ENCODE measurements around the gene KRT1.
"Not testable (repeated sequence)": the region's sequence is repeated elsewhere in the genome, so short reads cannot be mapped to it uniquely, and the experiment has no call there.

Gene KRT1

DNA sequence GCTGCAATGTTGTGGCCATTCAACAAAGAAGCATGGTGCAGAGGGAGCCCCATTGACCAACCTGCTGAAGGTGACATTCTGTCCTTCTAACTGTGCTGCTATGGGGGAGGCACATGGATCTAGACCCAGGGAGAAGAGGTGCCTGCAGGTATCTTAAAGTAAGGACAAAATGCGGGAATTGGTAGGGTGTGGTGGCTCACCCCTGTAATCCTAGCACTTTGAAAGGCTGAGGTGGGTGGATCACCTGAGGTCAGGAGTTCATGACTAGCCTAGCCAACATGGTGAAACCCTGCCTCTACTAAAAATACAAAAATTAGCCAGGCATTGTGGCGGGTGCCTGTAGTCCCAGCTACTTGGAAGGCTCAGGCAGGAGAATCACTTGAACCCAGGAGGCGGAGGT is 10.3 kb downstream of the KRT1 start:
- H3K4me1 ChIP-seq (ENCODE audit: insufficient read depth, low read length); H3K36me3 ChIP-seq (ENCODE audit: insufficient read depth, low read depth, low read length); H3K27ac ChIP-seq (ENCODE audit: low read length); H3K9ac ChIP-seq (ENCODE audit: low read depth, low read length); H3K9me3 ChIP-seq (ENCODE audit: insufficient read depth, low read depth, low read length); H3K27me3 ChIP-seq (ENCODE audit: insufficient read depth, low read length); H3K4me3 ChIP-seq (ENCODE audit: low read length): not testable (repeated sequence)

DNA sequence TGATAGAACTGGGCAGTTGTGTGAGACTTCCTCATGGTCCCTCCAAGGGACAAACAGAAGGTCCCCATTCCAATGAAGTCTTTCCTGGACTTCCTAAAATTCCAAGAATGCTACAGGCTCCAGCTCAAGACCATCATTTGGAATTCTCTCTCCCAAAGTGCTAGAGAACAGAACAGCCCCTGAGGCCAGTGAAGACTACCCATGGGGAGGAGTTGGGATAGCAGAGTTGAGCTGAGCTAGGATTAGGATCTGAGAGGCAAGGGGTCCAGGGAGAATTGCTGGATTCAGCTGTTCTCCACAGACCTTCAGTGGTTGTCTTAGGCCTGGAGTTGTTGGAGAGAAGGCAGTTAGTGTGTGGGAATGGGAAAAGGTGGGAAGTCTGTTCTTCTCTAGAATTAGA is 10.8 kb downstream of the KRT1 start:
- H3K4me3 ChIP-seq (ENCODE audit: low read length): no peak overlapping the region
- H3K9ac ChIP-seq (ENCODE audit: low read depth, low read length): no peak overlapping the region
- no peaks in the 10 kb centered on the region for H3K9me3 ChIP-seq (ENCODE audit: insufficient read depth, low read depth, low read length)
- H3K27ac ChIP-seq (ENCODE audit: low read length): no peak overlapping the region
- H3K4me1 ChIP-seq (ENCODE audit: insufficient read depth, low read length): no peaks in the 10 kb centered on the region
- H3K36me3 ChIP-seq (ENCODE audit: insufficient read depth, low read depth, low read length): no peaks in the 10 kb centered on the region
- no peaks in the 10 kb centered on the region for H3K27me3 ChIP-seq (ENCODE audit: insufficient read depth, low read length)

DNA sequence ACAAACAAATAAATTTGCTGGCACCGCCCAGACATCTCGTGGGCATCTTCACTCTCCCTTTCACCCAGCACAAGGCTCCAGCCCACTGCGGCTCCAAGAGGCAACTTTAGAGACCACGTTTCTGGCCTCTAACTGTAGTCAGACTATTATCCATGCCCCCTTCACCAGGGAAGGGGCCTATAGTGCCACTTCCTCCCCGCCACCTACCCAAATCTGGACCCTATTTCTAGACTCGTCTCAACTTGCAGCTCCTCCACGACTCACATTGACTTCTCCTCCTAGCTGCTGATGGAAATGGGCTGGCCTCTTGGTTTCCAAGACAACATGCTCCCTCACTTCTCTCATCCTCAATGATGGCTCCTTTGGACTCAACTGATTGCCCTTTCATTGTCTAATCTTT is 12.3 kb downstream of the KRT1 start:
- no peaks in the 10 kb centered on the region for H3K4me1 ChIP-seq (ENCODE audit: insufficient read depth, low read length)
- H3K9me3 ChIP-seq (ENCODE audit: insufficient read depth, low read depth, low read length): no peaks in the 10 kb centered on the region
- H3K27ac ChIP-seq (ENCODE audit: low read length): no peak overlapping the region
- no peak overlapping the region for H3K4me3 ChIP-seq (ENCODE audit: low read length)
- H3K36me3 ChIP-seq (ENCODE audit: insufficient read depth, low read depth, low read length): no peaks in the 10 kb centered on the region
- no peak overlapping the region for H3K9ac ChIP-seq (ENCODE audit: low read depth, low read length)
- H3K27me3 ChIP-seq (ENCODE audit: insufficient read depth, low read length): no peaks in the 10 kb centered on the region

DNA sequence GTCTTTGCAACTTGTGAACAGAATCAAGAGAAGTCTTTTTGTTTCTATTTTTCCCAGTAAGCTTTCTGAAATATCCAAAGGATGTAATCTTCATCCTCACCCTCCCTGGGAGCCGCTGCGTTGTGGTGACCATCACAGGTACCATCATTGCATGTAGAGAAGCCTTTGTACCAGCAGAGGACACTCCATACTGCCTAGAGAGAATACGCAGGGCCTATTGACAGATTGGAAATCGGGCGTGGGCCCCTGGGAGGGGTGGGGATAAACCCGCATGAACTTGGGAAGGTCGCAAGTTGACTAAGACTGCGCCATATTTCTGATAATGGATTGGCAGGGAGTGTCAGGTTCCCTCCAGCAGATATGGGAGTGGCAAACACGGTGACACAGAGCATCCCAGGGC is 12.7 kb downstream of the KRT1 start:
- Histone ChIP-seq H3K9me3 (ENCODE audit: insufficient read depth, low read depth, low read length) (no peaks in the 10 kb centered on the region), H3K36me3 (ENCODE audit: insufficient read depth, low read depth, low read length) (no peaks in the 10 kb centered on the region), H3K27ac (ENCODE audit: low read length) (no peak overlapping the region), H3K9ac (ENCODE audit: low read depth, low read length) (no peak overlapping the region), H3K4me3 (ENCODE audit: low read length) (no peak overlapping the region), H3K4me1 (ENCODE audit: insufficient read depth, low read length) (no peaks in the 10 kb centered on the region), H3K27me3 (ENCODE audit: insufficient read depth, low read length) (no peaks in the 10 kb centered on the region)

DNA sequence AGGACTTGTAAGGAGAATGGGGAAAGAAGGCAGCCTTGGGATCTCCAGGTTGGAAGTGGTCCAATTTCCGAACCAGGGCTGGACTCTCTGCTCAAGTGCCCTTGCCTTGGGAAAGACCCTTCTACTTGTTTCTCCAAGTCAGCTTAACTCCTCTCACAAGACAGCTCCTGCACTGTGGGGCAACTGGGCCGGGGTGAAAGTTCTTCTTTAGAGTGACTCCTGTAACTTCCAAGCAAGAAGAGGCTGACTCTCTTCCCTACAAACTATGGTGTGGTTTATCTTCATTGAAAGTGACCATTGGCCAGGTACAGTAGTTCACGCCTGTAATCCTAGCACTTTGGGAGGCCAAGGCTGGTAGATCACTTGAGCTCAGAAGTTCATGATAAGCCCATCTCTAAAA is 13.7 kb downstream of the KRT1 start:
- no peak overlapping the region for H3K9ac ChIP-seq (ENCODE audit: low read depth, low read length)

DNA sequence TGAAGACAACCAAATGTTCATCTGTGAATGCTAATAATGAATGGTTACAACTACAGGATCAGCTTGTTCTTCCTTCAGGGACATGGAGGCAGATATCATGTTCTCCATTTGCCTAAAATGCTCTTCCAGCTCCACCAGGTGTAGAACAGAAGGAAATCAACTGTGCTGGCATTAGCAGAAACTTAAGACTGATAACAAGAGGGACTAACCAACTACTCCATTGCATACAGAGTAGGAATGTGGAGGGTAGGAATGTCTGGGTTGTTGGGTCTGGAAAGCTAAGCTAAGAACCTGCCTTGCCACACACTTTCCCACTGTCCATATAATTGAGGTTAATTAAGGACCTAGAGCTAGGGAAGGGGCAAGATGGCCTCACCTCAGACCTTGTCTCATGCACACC is 16.8 kb downstream of the KRT1 start:
- Histone ChIP-seq H3K4me1 (ENCODE audit: insufficient read depth, low read length) (no peaks in the 10 kb centered on the region), H3K9me3 (ENCODE audit: insufficient read depth, low read depth, low read length) (no peaks in the 10 kb centered on the region), H3K36me3 (ENCODE audit: insufficient read depth, low read depth, low read length) (no peaks in the 10 kb centered on the region), H3K27me3 (ENCODE audit: insufficient read depth, low read length) (no peaks in the 10 kb centered on the region), H3K9ac (ENCODE audit: low read depth, low read length) (no peak overlapping the region), H3K27ac (ENCODE audit: low read length) (no peak overlapping the region), H3K4me3 (ENCODE audit: low read length) (no peak overlapping the region)

More for the DNA sequence above, 13.7 kb downstream of the KRT1 start:
- H3K36me3 ChIP-seq (ENCODE audit: insufficient read depth, low read depth, low read length): no peaks in the 10 kb centered on the region
- H3K9me3 ChIP-seq (ENCODE audit: insufficient read depth, low read depth, low read length): no peaks in the 10 kb centered on the region
- no peak overlapping the region for H3K4me3 ChIP-seq (ENCODE audit: low read length)
- H3K27me3 ChIP-seq (ENCODE audit: insufficient read depth, low read length): no peaks in the 10 kb centered on the region
- no peaks in the 10 kb centered on the region for H3K4me1 ChIP-seq (ENCODE audit: insufficient read depth, low read length)
- H3K27ac ChIP-seq (ENCODE audit: low read length): no peak overlapping the region

DNA sequence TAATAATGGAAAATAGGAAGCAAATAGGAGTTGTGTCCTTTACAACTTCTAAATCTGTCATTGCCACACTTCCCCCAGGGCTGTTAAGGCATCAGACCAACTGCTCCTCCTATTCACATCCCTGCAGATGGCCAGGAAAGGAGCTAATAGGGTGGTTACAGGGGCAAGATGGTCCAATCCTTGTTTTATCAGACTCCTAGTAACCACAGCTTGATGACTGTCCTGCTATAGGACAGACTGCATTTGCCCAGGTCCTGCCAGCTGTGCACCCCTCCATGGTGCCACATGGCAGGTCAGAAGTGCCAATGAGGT is 17.3 kb downstream of the KRT1 start:
- Histone ChIP-seq H3K27ac (ENCODE audit: low read length) (no peak overlapping the region), H3K36me3 (ENCODE audit: insufficient read depth, low read depth, low read length) (no peaks in the 10 kb centered on the region), H3K27me3 (ENCODE audit: insufficient read depth, low read length) (no peaks in the 10 kb centered on the region), H3K9me3 (ENCODE audit: insufficient read depth, low read depth, low read length) (no peaks in the 10 kb centered on the region), H3K9ac (ENCODE audit: low read depth, low read length) (no peak overlapping the region), H3K4me1 (ENCODE audit: insufficient read depth, low read length) (no peaks in the 10 kb centered on the region), H3K4me3 (ENCODE audit: low read length) (no peak overlapping the region)

DNA sequence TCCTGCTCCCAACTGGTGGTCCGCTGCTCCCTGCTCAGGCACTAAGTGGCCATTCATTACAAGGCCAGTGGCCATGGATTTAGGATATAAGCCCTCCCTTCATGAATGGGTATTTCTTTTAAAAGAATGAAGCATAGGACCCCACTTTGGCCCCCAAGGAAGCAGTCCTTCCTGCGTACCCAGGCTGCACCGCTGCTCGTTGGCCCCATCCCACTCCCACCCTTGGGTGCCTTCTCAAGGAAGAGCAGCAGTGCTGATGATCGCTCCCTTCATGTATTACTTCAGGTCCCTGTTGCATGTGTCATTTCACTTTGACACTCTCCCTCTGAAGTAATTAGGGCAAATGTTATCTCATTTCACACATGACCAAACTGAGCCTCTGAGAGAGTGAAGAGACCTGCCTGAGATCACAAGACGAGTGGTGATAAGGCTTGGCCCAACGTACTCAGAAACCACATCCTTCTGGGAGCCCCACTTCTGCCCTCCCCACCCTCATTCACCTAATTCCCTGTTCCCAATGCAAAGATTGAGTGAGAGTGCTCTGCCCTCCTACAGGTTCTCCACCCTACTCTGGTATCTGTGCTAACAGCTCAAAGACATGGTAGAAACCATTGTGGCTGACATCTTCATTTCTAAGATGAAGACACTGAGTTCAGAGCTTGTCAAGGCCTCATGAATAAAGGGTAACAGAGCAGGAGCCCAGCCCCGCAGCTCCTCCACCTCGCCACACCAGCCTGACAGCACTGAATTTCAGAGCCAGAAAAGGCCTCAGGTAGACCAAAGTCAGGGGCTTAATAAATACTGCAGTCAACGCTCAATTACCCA is 17.9 kb downstream of the KRT1 start:
- no peaks in the 10 kb centered on the region for H3K27me3 ChIP-seq (ENCODE audit: insufficient read depth, low read length)
- no peak overlapping the region for H3K9ac ChIP-seq (ENCODE audit: low read depth, low read length)
- no peaks in the 10 kb centered on the region for H3K36me3 ChIP-seq (ENCODE audit: insufficient read depth, low read depth, low read length)
- H3K9me3 ChIP-seq (ENCODE audit: insufficient read depth, low read depth, low read length): no peaks in the 10 kb centered on the region
- H3K4me1 ChIP-seq (ENCODE audit: insufficient read depth, low read length): no peaks in the 10 kb centered on the region
- H3K4me3 ChIP-seq (ENCODE audit: low read length): no peak overlapping the region
- H3K27ac ChIP-seq (ENCODE audit: low read length): no peak overlapping the region

DNA sequence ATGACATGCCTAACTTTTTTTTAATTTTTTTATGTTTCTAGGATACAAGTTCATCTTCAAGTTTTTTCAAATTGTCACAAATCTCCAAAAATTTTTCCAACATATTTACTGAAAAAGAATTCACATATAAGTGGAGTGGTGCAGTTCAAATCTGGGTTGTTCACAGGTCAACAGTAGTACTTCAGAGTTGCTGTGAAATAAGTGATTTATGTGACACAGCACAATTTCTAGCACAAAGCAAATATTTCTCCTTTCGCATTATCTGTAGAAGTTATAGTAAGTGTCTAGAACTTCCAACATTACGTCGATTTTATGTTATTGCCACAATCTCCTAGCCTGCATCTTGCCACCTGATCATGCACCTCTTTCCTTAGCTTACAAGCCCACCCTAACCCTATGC is 18.5 kb downstream of the KRT1 start:
- no peaks in the 10 kb centered on the region for H3K4me1 ChIP-seq (ENCODE audit: insufficient read depth, low read length)
- no peak overlapping the region for H3K27ac ChIP-seq (ENCODE audit: low read length)
- no peak overlapping the region for H3K4me3 ChIP-seq (ENCODE audit: low read length)
- H3K36me3 ChIP-seq (ENCODE audit: insufficient read depth, low read depth, low read length): no peaks in the 10 kb centered on the region
- H3K9ac ChIP-seq (ENCODE audit: low read depth, low read length): no peak overlapping the region
- H3K9me3 ChIP-seq (ENCODE audit: insufficient read depth, low read depth, low read length): no peaks in the 10 kb centered on the region
- H3K27me3 ChIP-seq (ENCODE audit: insufficient read depth, low read length): no peaks in the 10 kb centered on the region

DNA sequence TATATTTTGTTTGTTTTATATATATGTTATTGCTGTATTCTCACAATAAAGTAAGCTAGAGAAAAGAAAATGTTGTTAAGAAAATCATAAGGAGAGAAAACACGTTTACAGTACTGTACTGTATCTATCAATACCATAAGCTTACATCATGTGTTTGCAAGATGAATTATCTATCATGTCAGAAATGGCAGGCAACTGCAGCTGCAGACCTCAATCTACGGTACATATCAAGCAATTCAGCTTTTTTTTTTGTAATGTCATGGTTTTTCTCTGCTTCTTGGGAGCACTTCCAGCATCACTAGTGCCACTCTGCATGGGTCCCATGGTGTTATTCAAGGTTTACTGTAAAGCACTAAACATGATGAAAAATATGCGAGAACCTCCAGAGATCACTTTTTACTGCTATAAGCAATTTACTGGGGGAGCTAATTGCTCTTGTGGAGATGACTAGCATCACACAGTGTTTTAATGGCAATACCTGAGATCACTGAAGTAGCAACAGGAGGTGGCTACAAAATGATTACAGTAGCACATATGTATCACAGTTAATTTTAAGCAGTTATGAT is 19.2 kb downstream of the KRT1 start:
- Histone ChIP-seq H3K4me3 (ENCODE audit: low read length) (no peak overlapping the region), H3K4me1 (ENCODE audit: insufficient read depth, low read length) (no peaks in the 10 kb centered on the region), H3K27ac (ENCODE audit: low read length) (no peak overlapping the region), H3K36me3 (ENCODE audit: insufficient read depth, low read depth, low read length) (no peaks in the 10 kb centered on the region), H3K27me3 (ENCODE audit: insufficient read depth, low read length) (no peaks in the 10 kb centered on the region), H3K9ac (ENCODE audit: low read depth, low read length) (no peak overlapping the region), H3K9me3 (ENCODE audit: insufficient read depth, low read depth, low read length) (no peaks in the 10 kb centered on the region)

DNA sequence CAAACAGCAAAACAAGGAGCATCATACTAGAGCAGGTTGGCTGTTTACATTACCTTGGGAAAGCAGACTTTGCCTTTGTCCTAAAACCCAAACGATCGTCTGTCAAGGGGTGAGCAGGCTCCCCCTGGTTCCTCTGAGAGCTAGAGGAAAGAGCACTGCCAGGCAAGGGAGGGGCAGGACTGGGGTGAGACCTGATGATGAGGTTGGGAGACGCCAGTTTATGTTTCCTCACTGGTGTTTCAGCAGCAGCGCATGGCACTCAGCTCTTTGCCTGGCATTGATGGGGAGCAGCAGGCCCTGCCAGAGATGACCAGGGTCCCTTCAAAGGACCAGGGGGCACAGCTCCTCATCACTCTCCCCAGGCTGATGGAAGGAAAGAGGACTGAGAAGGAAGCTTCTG is 20.3 kb downstream of the KRT1 start:
- Histone ChIP-seq H3K4me3 (ENCODE audit: low read length) (no peak overlapping the region), H3K4me1 (ENCODE audit: insufficient read depth, low read length) (no peaks in the 10 kb centered on the region), H3K9ac (ENCODE audit: low read depth, low read length) (no peak overlapping the region), H3K27ac (ENCODE audit: low read length) (no peak overlapping the region), H3K36me3 (ENCODE audit: insufficient read depth, low read depth, low read length) (no peaks in the 10 kb centered on the region), H3K27me3 (ENCODE audit: insufficient read depth, low read length) (no peaks in the 10 kb centered on the region), H3K9me3 (ENCODE audit: insufficient read depth, low read depth, low read length) (no peaks in the 10 kb centered on the region)

DNA sequence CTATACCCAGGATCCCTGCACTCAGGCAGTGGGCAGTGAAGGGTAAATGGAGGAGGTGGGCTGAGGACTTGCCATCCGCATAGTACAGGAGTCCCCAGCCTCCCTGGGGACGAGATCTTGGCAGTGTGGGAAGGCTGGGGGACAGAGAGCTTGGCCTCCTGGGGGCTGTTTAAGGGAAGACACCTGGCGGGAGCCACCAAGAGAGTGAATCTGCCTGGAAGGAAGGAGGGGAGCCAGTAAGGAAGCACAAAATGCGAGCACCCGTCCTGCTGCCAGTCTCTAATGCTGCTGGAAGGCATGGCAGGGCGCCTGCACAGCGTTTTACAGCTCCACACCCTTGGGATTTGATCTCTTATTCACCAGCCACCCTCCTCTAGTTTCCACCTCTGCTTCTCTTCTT is 20.8 kb downstream of the KRT1 start:
- H3K27me3 ChIP-seq (ENCODE audit: insufficient read depth, low read length): no peaks in the 10 kb centered on the region
- no peaks in the 10 kb centered on the region for H3K4me1 ChIP-seq (ENCODE audit: insufficient read depth, low read length)
- H3K4me3 ChIP-seq (ENCODE audit: low read length): no peak overlapping the region
- H3K27ac ChIP-seq (ENCODE audit: low read length): no peak overlapping the region
- no peaks in the 10 kb centered on the region for H3K36me3 ChIP-seq (ENCODE audit: insufficient read depth, low read depth, low read length)
- no peak overlapping the region for H3K9ac ChIP-seq (ENCODE audit: low read depth, low read length)
- H3K9me3 ChIP-seq (ENCODE audit: insufficient read depth, low read depth, low read length): no peaks in the 10 kb centered on the region

All from iPS-20b (cell line).